Endometrial microvascular endothelial cells (primary cell): ENCODE results near the gene OR10J1. TPM values are rescaled to one million over a fixed set of nuclear protein-coding genes. Genes with fewer than 3 reads are reported as not detected.

Experiments
- in situ Hi-C: cut with HindIII; loops from 2 replicates; pipeline ENCODE4 v1.10.0; 2017; ENCODE audit warnings: low sequenced_read_pairs, low pct_unique_long_range_greater_than_20kb; ENCODE audit errors: inconsistent ontology term
- total RNA-seq: library from RNA; depleted of rRNA; stranded (reverse); fragments of >200 nt; gene quantifications from one replicate; pipeline ENCODE4 v1.2.3, GENCODE V29; 2015; ENCODE audit errors: inconsistent ontology term

Gene OR10J1
- total RNA-seq, 1 donor from 2014 or later, result not detected

GRCh38 chr1:159473335-159473734 lies 33.8 kb downstream of the OR10J1 start:
- in situ Hi-C loops, result no loop called here

DNA sequence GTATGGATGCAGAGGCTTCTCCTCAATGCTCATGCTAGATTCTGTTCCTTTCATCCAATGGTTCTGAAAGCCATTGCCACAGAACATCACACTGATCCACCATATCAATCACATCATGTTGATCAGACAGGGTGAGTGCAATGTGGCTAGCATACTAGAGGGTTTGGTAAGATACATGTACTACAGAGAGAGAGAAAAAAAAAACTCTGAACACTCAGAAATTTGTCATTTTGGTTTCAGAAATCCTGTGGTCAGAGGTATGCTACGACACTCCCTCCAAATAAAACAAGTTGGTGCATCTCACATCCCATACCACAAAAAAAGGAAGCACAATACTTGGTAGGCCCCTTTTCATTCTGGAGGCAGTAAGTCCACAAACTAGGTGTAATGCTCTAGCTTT lies 35.4 kb downstream of the OR10J1 start:
- in situ Hi-C loops, result no loop called here

- in situ Hi-C loops, result no loop called here
Measured at GRCh38 chr1:159483501-159483900, 44.0 kb downstream of the OR10J1 start.

Other genes with a start within 250 kb of the OR10J1 start
- not detected for gene ACKR1, start 234.8 kb upstream of the OR10J1 start, total RNA-seq
- gene FCER1A, start 137.4 kb upstream of the OR10J1 start, total RNA-seq, result not detected
- gene OR10J4, start 7.5 kb upstream of the OR10J1 start, total RNA-seq, result not detected
- not detected for gene OR10J5, start 96.3 kb downstream of the OR10J1 start, total RNA-seq
- gene APCS, start 148.1 kb downstream of the OR10J1 start, total RNA-seq, result not detected